ENCODE measurements around the gene TRAF2. TPM values are rescaled to one million over a fixed set of nuclear protein-coding genes. Genes with fewer than 3 reads are reported as not detected.

TRAF2 gene
- total and polyA plus RNA-seq, 2 donors (not counting 3 experiments of a cell fraction or from before 2014, with no cell fraction given) = 10.9 to 23.1 TPM

GRCh38 chr9:136943291-136944211 is 57.2 kb downstream of the TRAF2 start:
- H3K4me2 ChIP-seq (ENCODE audit: insufficient read depth, low read length) = peak overlapping the region; percentile 32
- peak overlapping the region; percentile 36 to 95 (median 60) for H3K4me3 ChIP-seq (replicated peaks in 1 of 3; ENCODE audit: insufficient read depth in 1 of 3, low read depth in 1 of 3, low read length in 3 of 3)
- intact Hi-C loops (cut with micrococcal nuclease) (loop anchor here (1.0 to 5.0 kb wide), 4 partner anchors 56 to 156 kb away; partner anchors contain the start of genes PHPT1, RABL6 and TRAF2), dilution Hi-C loops (cut with MboI; ENCODE audit: extremely low pct_ligation_motif_present, low sequenced_read_pairs) (loop anchor here (25.0 kb wide), 1 partner anchor 131 kb away; the partner anchor contains the start of gene RABL6)
- TF ChIP-seq POLR2A (IDR thresholded peaks at IDR 0.05; ENCODE audit: low read depth, low read length) (no peak), FOS (IDR thresholded peaks at IDR 0.05; ENCODE audit: borderline replicate concordance, insufficient read depth, low read length) (no peak)
- peaks cover 2 to 30% of the 10 kb centered on the region in 2 experiments for H3K36me3 ChIP-seq (ENCODE audit: control insufficient read depth in 2 of 2, extremely low read depth in 1 of 2, insufficient read depth in 2 of 2, low read length in 2 of 2)
- BruUV-seq (replicated peaks) = no TSS peak
- ChIA-PET CTCF (interaction anchor here (0.9 to 1.5 kb wide), 7 partner anchors 65 to 136 kb away, joined by 3 to 7 read pairs (median 3); partner anchors contain the start of gene AJM1), POLR2A (no interaction called here)
- H3K9me1 ChIP-seq (replicated peaks; ENCODE audit: control insufficient read depth, extremely low read depth, insufficient read depth, low read length) = no peaks in the 10 kb centered on the region
- H3K27ac ChIP-seq (ENCODE audit: insufficient read depth, low read depth, low read length) = peak overlapping the region; percentile 64
- peaks cover 26% of the 10 kb centered on the region for H3K79me2 ChIP-seq (ENCODE audit: control insufficient read depth, insufficient read depth, low read length)
- no peaks in the 10 kb centered on the region for H3K4me1 ChIP-seq (ENCODE audit: control insufficient read depth, extremely low read depth, insufficient read depth, low read length)
- no peaks in the 10 kb centered on the region for H4K20me1 ChIP-seq (replicated peaks; ENCODE audit: control insufficient read depth, extremely low read depth, insufficient read depth, low read length)
- no peaks in the 10 kb centered on the region for H3K27me3 ChIP-seq (ENCODE audit: control insufficient read depth in 2 of 2, insufficient read depth in 2 of 2, low read length in 2 of 2)
- H3K9ac ChIP-seq (replicated peaks; ENCODE audit: extremely low read depth, insufficient read depth, low read length) = peak overlapping the region; percentile 70
- no peak overlapping the region for H2AFZ ChIP-seq (ENCODE audit: low read depth, low read length)
- no peak for DNase-seq (ENCODE audit: low read depth, low spot score)
- no peak for FAIRE-seq
- no peaks in the 10 kb centered on the region for H3K9me3 ChIP-seq (replicated peaks; ENCODE audit: control insufficient read depth, insufficient read depth, low read length)

DNA sequence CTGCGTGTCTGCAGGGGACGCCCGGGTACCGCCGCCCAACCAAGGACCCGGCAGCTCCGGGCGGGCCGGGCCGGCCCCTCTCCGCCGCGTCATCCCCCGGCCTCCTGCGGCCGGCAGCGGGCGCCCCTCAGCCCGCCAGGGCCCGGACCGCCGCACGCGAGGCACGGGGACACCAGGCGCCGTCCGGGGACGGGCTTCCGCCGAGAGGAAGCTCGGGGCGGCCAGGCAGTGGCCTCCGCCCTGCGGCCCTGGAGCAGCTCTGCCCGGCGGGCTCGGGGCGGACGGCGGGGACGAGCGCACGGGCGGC is 57.8 kb downstream of the TRAF2 start:
- no peak for FAIRE-seq
- no peak overlapping the region for H2AFZ ChIP-seq (ENCODE audit: low read depth, low read length)
- H3K9me3 ChIP-seq (replicated peaks; ENCODE audit: control insufficient read depth, insufficient read depth, low read length) = no peaks in the 10 kb centered on the region
- peaks cover 26% of the 10 kb centered on the region for H3K79me2 ChIP-seq (ENCODE audit: control insufficient read depth, insufficient read depth, low read length)
- DNase-seq (ENCODE audit: low read depth, low spot score) = peak; percentile 59
- H3K27me3 ChIP-seq (ENCODE audit: control insufficient read depth in 2 of 2, insufficient read depth in 2 of 2, low read length in 2 of 2) = no peaks in the 10 kb centered on the region
- no peaks in the 10 kb centered on the region for H3K4me1 ChIP-seq (ENCODE audit: control insufficient read depth, extremely low read depth, insufficient read depth, low read length)
- H3K9ac ChIP-seq (replicated peaks; ENCODE audit: extremely low read depth, insufficient read depth, low read length) = peak overlapping the region; percentile 70
- BruUV-seq (replicated peaks) = no TSS peak
- no peaks in the 10 kb centered on the region for H4K20me1 ChIP-seq (replicated peaks; ENCODE audit: control insufficient read depth, extremely low read depth, insufficient read depth, low read length)
- peak overlapping the region; percentile 36 to 95 (median 60) for H3K4me3 ChIP-seq (replicated peaks in 1 of 3; ENCODE audit: insufficient read depth in 1 of 3, low read depth in 1 of 3, low read length in 3 of 3)
- TF ChIP-seq POLR2A (IDR thresholded peaks at IDR 0.05; ENCODE audit: low read depth, low read length) (peak; percentile 85), POLR2AphosphoS5 (IDR thresholded peaks at IDR 0.05; ENCODE audit: insufficient read depth, low read depth, low read length) (no peak)
- peaks cover 2 to 30% of the 10 kb centered on the region in 2 experiments for H3K36me3 ChIP-seq (ENCODE audit: control insufficient read depth in 2 of 2, extremely low read depth in 1 of 2, insufficient read depth in 2 of 2, low read length in 2 of 2)
- H3K27ac ChIP-seq (ENCODE audit: insufficient read depth, low read depth, low read length) = peak overlapping the region; percentile 64
- no peaks in the 10 kb centered on the region for H3K9me1 ChIP-seq (replicated peaks; ENCODE audit: control insufficient read depth, extremely low read depth, insufficient read depth, low read length)
- peak overlapping the region; percentile 32 for H3K4me2 ChIP-seq (ENCODE audit: insufficient read depth, low read length)
- dilution Hi-C loops (cut with MboI; ENCODE audit: extremely low pct_ligation_motif_present, low sequenced_read_pairs) = loop anchor here (25.0 kb wide), 1 partner anchor 132 kb away; the partner anchor contains the start of gene RABL6
- intact Hi-C loops (cut with micrococcal nuclease) = loop anchor here (1.0 to 5.0 kb wide), 4 partner anchors 57 to 157 kb away; partner anchors contain the start of genes PHPT1, RABL6 and TRAF2
- CTCF ChIA-PET = interaction anchor here (0.7 to 1.5 kb wide), 7 partner anchors 48 to 137 kb away, joined by 3 to 7 read pairs (median 3); partner anchors contain the start of genes AJM1 and PAXX
- POLR2A ChIA-PET = no interaction called here
